ENCODE results near the gene MYLK4.

DNA sequence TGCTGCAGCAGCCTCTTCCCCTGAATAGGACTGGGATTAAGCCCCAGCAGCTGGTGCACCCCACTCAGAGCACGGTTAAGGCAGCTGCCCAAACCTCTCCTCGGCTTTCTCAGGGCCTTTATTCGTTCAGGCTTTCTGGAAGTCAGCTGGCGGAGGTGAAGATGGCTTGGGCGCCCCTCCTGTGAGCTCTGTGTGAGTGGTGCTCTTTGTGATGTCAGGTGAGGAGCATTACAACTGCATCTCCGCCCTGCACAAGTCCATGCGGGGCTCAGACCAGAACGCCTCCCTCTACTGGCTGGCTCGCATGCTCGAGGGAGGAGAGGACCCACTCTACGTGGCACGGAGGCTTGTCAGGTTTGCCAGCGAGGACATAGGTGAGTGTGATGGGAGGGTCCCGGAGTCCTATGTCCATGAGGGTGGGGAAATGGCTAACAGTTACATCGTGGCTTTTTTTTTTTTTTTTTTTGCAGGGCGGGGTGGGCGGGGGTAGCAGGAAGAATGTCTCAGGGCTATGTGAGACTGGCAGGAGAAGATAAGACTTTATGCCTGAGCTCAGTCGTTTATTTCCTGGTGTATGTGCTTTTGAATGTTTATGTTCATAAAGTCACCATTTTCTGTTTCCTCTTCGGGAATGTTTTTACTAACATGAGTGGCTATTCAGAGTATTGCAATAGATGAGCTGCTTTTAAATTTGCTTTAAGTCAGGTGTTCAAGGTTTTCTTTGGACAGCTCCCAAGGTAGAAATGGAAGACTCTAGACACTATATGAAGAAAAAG, 32.7 kb upstream of the MYLK4 start:
- no peak for TF ChIP-seq REST (IDR thresholded peaks at IDR 0.05; ENCODE audit: insufficient read depth in 1 of 2, low read depth in 2 of 2, low read length in 2 of 2)
- TF ChIP-seq TAF1 (IDR thresholded peaks at IDR 0.05; ENCODE audit: borderline replicate concordance, insufficient read depth, low read length): no peak
- TF ChIP-seq POLR2AphosphoS5 (IDR thresholded peaks at IDR 0.05; ENCODE audit: low read depth, low read length): no peak
- TF ChIP-seq SIN3A (IDR thresholded peaks at IDR 0.05; ENCODE audit: borderline replicate concordance, insufficient read depth, low read length): no peak
- no peak for TF ChIP-seq FOXP2 (optimal IDR thresholded peaks at IDR 0.05; ENCODE audit: borderline replicate concordance, extremely low read depth, extremely low read length, insufficient read depth)

All from PFSK-1 (cell line).